Activated naive CD4-positive, alpha-beta T cell treated with anti-CD3 and anti-CD28 coated beads, Interleukin-2, amount 10 ng/mL, durations not matched to agents 7 days and 5 days (primary cell): Measurements from ENCODE around the gene KCTD17.

Source experiments
- CTCF ChIA-PET: fragments of 350-600 bp; sonication (Branson Sonifier 250); formaldehyde crosslinking; loops from one replicate; lab custom pipeline; 2021; ENCODE audit warnings: antibody characterized with exemption; lab: Charles Lee
- DNase-seq: peaks from one replicate; pipeline ENCODE4 v3.0.0-alpha.2; 2020
- H3K27ac Mint-ChIP-seq: one replicate; pipeline ENCODE4 v1.8.0; 2021; ENCODE audit warnings: mild to moderate bottlenecking, moderate library complexity, mixed read lengths
- H3K27me3 Mint-ChIP-seq: one replicate; pipeline ENCODE4 v1.8.0; 2021; ENCODE audit warnings: mild to moderate bottlenecking, mixed read lengths
- H3K36me3 Mint-ChIP-seq: one replicate; pipeline ENCODE4 v1.8.0; 2021; ENCODE audit warnings: mixed read lengths
- H3K4me1 Mint-ChIP-seq: one replicate; pipeline ENCODE4 v1.8.0; 2021; ENCODE audit warnings: mixed read lengths
- H3K4me3 Mint-ChIP-seq: one replicate; pipeline ENCODE4 v1.8.0; 2021; ENCODE audit warnings: mild to moderate bottlenecking, moderate library complexity, mixed read lengths
- H3K9me3 Mint-ChIP-seq: one replicate; pipeline ENCODE4 v1.8.0; 2021; ENCODE audit warnings: mixed read lengths

The KCTD17 gene

DNA sequence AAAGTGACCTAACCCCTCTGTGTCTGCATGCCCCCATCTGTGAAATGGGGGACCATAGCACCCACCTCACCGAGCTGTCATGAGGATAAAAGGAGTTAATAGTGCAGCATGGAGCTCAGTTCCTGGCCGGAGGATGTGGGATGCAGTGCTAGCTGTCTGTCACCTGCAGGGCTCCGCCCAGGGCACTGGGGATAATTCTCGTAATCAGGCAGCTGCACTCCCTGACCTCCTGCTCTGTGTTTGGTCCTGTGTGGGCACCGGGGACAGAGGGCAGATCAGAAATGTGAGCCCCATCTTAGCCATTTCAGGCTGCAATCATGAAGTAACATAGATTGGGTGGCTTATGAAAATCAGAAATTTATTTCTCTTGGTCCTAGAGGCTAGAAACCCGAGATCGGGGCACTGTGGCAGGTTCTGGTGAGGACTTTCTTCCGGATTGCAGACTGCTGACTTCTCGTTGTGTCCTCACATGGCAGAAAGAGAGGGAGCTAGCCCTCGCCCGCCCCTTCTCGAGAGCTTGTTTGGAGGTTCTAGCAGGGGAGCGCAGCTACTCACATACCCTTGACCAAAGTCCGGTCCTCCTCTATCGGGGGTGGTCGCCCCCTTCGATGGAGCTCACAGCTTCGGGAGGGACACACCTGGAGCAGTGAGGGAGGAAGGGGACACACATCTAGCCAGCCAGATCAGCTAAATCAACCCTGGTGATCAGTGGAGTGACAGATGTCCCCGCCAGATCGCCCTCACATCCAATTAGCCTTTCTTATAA lies 3.2 kb downstream of the KCTD17 start:
- Mint-ChIP-seq H3K36me3 (peaks cover 2% of the 10 kb centered on the region), H3K4me1 (peaks cover 20% of the 10 kb centered on the region), H3K9me3 (no peaks in the 10 kb centered on the region), H3K4me3 (no peak overlapping the region), H3K27ac (no peak overlapping the region), H3K27me3 (peaks cover 5% of the 10 kb centered on the region)
- CTCF ChIA-PET: interaction anchor here (0.7 to 1.2 kb wide), 5 partner anchors 8 to 297 kb away, joined by 3 to 4 read pairs (median 3); no protein-coding TSS in a partner anchor
- no peak for DNase-seq

DNA sequence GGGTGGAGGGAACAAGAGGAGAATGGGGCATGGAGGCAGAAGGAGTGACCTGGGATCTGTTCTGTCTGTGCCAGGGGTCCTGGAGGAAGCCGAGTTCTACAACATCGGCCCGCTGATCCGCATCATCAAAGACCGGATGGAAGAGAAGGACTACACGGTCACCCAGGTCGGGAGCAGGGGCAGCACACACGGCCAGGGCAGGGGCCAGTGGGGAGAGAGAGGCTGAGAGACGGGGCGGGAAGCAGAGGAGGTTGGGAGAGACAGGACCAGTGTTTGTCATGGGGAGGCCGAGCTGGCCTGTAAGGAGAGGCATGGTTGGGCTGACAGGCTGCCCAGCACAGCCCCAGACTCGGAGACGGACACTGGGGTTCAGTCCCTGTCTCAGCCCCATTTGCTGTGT lies 4.7 kb downstream of the KCTD17 start:
- no peak overlapping the region for H3K4me3 Mint-ChIP-seq
- H3K4me1 Mint-ChIP-seq: peaks cover 28% of the 10 kb centered on the region
- no peak for DNase-seq
- H3K36me3 Mint-ChIP-seq: peaks cover 2% of the 10 kb centered on the region
- no peaks in the 10 kb centered on the region for H3K27me3 Mint-ChIP-seq
- no peak overlapping the region for H3K27ac Mint-ChIP-seq
- CTCF ChIA-PET: interaction anchor here (1.2 kb wide), 1 partner anchor 12 kb away, joined by 3 read pairs; no protein-coding TSS in a partner anchor
- no peaks in the 10 kb centered on the region for H3K9me3 Mint-ChIP-seq

DNA sequence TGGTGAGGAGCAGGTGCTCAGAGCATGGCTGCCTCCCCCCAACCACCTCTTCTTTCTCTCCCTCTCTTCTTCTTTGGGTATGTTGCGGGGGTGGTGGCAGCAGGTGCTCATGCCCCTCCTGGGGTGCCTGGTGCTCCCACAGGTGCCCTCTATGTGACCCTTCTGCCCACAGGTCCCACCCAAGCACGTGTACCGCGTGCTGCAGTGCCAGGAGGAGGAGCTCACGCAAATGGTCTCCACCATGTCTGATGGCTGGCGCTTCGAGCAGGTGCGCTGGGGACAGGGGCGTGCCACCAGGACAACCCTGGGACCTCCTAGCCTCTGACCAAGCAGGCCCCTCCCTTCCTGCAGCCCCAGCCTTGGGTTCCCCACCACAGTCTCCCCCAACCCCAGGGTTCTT lies 5.7 kb downstream of the KCTD17 start:
- Mint-ChIP-seq H3K4me1 (peaks cover 25% of the 10 kb centered on the region), H3K36me3 (peaks cover 2% of the 10 kb centered on the region), H3K9me3 (no peaks in the 10 kb centered on the region), H3K27ac (no peak overlapping the region), H3K4me3 (no peak overlapping the region), H3K27me3 (no peaks in the 10 kb centered on the region)
- CTCF ChIA-PET: no interaction called here
- DNase-seq: no peak

DNA sequence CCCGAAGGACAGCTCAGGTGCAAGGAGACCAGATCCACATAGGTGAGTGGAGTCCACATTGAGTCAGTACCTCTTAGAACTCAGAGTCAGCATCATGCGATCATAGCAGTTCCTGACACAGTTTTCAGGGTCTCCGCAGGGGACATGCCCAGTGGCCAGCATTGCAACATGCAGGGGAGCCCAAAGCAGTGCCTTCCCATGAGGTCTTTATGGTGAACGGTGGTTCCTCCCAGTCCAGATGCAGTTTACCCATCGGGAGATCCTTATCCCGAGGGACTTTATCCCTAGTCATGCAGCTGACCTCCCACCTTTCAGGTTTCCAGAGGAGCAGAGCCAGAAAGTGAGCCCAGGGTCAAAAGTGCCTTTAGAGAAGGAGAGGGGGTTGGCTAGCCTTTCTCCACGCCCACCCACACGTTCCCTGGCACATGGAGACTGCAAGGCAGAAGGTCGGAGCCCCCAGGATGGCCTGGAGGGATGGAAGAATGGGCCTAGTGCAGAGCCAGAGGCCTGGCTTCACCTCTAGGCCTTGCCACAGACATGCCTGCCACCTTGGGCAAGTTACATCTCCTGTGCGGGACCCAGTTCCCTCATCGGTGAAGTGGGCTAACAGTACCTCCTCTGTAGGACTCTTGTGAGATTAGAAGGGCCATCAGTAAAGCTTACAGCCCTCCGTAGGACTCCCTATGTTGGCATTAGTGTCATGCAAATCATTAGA lies 6.4 kb downstream of the KCTD17 start:
- CTCF ChIA-PET: no interaction called here
- no peak for DNase-seq
- no peak overlapping the region for H3K27ac Mint-ChIP-seq
- H3K9me3 Mint-ChIP-seq: no peaks in the 10 kb centered on the region
- H3K4me1 Mint-ChIP-seq: peaks cover 18% of the 10 kb centered on the region
- H3K27me3 Mint-ChIP-seq: no peaks in the 10 kb centered on the region
- H3K4me3 Mint-ChIP-seq: no peak overlapping the region
- peaks cover 2% of the 10 kb centered on the region for H3K36me3 Mint-ChIP-seq

DNA sequence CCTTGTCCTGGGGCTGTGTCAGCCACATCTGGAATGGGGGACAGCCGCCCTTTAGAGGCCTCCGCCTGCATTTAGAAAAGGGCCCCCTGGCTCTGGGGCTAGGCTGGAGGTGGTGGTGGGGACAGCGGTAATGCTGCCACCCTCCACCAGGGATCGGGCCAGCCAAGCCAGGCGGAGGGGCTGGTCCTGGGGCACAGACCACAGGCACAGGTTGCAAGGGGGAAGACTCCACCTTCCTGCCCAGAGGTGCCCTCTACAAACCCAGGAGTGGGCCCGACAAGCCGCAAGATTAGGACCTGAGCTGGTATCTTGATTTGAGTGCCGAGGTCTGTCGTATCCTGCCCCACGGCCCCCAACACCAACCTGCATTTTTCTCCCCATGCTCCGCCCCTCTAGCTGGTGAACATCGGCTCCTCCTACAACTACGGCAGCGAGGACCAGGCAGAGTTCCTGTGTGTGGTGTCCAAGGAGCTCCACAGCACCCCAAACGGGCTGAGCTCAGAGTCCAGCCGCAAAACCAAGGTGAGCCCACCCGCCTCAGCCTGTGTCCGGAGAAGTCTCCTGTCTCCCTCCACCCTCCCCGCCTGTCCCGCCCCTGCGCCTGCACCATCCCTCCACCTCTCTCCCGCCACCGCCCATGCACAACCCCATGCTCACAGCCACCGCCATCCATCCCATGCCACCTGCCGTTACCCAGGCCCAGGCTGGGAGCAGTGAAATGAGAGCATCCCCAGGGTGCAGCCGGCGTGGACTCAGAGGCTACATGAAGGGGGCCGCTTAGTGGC lies 7.6 kb downstream of the KCTD17 start:
- H3K27ac Mint-ChIP-seq: no peak overlapping the region
- H3K9me3 Mint-ChIP-seq: no peaks in the 10 kb centered on the region
- H3K4me3 Mint-ChIP-seq: no peak overlapping the region
- H3K36me3 Mint-ChIP-seq: peaks cover 2% of the 10 kb centered on the region
- DNase-seq: no peak
- CTCF ChIA-PET: no interaction called here
- H3K4me1 Mint-ChIP-seq: peaks cover 10% of the 10 kb centered on the region
- H3K27me3 Mint-ChIP-seq: no peaks in the 10 kb centered on the region

DNA sequence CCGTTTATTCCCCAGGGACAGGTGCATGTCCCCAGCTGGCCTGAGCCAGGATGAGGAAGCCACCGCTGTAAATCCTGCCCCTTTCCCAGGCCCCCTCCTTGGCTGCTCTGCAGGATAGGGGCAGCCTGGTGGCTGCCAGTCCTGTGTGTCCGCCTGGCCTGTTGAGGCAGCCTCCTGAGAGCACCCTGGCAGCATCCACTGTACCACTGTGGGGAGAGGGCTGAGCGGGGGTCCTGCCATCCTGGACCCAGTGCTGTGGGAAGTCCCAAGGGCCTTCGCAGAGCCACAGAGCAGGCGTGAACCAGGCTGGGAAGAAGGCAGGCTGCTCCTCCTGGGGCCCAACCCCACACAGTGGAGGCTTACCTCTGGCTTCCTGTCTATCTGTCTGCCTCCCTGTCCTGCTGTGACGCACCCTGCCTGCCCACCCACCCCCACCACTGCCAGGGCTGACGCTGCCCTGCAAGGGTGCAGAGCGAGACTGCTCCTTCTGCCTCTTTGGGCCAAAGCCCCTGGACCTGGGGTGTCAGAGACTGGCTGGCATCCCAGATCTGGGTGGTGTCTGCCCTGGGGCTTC lies 8.4 kb downstream of the KCTD17 start:
- Mint-ChIP-seq H3K9me3 (no peaks in the 10 kb centered on the region), H3K4me3 (no peak overlapping the region), H3K4me1 (peaks cover 11% of the 10 kb centered on the region), H3K27me3 (no peaks in the 10 kb centered on the region), H3K27ac (no peak overlapping the region), H3K36me3 (peaks cover 2% of the 10 kb centered on the region)
- no peak for DNase-seq
- CTCF ChIA-PET: no interaction called here

DNA sequence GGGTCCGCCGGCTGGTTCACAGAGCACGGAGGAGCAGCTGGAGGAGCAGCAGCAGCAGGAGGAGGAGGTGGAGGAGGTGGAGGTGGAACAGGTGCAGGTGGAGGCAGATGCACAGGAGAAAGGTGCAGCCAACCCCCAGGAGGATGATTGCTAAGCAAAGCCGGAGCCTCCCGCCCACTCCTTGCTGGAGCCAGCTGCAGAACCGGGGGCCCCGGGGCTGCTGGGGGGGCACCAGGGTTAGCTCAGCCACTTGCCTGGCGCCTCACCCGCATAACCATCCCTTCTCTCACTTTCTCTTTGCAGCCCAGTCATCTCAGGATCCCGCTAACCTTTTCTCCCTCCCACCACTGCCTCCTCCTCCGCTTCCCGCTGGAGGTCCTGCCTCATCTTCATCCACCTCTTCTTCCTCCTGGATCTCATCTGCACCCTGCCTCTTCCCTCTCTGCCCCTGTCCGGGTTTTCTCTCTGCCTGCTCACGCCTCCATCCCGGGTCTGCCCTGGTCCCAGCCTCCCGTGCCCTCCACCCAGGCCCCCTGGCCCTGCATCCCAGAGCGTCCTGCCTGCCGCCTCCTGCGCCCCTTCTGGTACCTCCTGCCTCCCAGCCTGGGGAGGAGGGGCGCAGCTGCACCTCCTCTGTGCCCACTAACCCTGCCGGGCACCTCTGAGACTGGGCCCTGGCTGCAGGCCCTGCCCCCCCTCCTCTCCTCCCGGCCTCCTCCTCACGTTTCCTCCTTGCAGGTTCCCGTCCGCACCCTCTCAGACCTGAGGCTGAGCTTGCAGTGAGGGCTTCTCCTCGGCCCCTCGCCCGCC lies 9.5 kb downstream of the KCTD17 start:
- Mint-ChIP-seq H3K36me3 (peaks cover 2% of the 10 kb centered on the region), H3K4me3 (no peak overlapping the region), H3K4me1 (peaks cover 11% of the 10 kb centered on the region), H3K27me3 (no peaks in the 10 kb centered on the region), H3K27ac (no peak overlapping the region), H3K9me3 (no peaks in the 10 kb centered on the region)
- CTCF ChIA-PET: interaction anchor here (1.6 kb wide), 1 partner anchor 15 kb away, joined by 3 read pairs; no protein-coding TSS in a partner anchor
- DNase-seq: peak; percentile 37

DNA sequence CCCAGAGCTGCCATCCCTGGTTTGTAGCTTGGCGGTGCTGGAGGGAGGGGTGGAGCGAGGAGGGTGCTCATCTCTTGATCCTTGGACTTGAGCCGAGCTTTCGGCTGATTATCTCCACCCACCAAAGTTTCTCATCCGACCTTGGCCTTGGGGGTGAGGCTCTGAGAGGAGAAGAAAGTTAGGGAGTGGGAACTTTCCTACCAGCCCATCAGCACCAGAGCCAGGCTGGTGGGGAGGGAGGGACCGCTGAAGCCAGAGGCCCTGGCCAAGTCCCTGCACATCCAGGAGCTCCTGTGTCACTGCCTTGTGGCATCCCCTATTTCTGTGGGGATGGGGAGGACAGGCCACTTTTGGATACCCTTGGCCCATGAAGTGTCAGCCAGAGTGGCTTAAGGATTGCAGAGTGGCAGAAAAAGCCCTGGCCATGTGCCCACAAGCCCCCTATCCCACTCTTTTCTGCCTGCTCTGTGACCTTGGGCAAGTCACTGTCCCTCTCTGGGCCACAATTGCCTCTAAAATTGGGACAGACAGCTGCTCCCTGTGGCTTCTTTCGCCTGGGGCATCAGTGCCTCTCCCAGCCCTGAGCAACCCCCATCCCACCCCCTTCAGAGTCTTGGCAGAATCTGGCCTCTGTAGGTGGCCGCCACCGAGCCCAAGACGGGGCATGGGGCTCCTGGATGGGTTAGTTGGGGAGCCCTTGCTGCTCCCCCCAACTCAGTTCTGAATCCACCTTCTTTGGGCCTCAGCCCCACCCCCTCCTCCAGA lies 10.3 kb downstream of the KCTD17 start:
- Mint-ChIP-seq H3K4me1 (peaks cover 11% of the 10 kb centered on the region), H3K36me3 (peaks cover 2% of the 10 kb centered on the region), H3K9me3 (no peaks in the 10 kb centered on the region), H3K27ac (no peak overlapping the region), H3K4me3 (no peak overlapping the region), H3K27me3 (peaks cover 6% of the 10 kb centered on the region)
- CTCF ChIA-PET: interaction anchor here (1.6 kb wide), 1 partner anchor 14 kb away, joined by 3 read pairs; no protein-coding TSS in a partner anchor
- no peak for DNase-seq

DNA sequence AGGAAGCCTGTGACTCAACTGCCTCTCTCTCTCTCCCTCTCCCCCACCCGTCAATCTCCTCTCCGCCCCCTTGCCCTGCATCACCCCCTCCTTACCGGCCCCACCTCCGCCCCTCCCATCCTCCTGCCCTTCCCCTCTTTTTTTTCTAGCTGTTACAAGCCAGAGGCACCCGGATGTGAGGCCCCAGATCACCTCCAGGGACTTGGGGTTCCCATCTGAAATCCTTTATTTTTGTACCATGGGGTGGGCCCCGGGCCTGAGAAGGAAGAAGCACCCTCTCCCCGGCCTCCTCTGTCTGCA lies 10.8 kb downstream of the KCTD17 start:
- Mint-ChIP-seq H3K27ac (no peak overlapping the region), H3K9me3 (no peaks in the 10 kb centered on the region), H3K27me3 (peaks cover 6% of the 10 kb centered on the region), H3K4me3 (no peak overlapping the region), H3K4me1 (peaks cover 11% of the 10 kb centered on the region), H3K36me3 (no peaks in the 10 kb centered on the region)
- DNase-seq: no peak
- CTCF ChIA-PET: no interaction called here

DNA sequence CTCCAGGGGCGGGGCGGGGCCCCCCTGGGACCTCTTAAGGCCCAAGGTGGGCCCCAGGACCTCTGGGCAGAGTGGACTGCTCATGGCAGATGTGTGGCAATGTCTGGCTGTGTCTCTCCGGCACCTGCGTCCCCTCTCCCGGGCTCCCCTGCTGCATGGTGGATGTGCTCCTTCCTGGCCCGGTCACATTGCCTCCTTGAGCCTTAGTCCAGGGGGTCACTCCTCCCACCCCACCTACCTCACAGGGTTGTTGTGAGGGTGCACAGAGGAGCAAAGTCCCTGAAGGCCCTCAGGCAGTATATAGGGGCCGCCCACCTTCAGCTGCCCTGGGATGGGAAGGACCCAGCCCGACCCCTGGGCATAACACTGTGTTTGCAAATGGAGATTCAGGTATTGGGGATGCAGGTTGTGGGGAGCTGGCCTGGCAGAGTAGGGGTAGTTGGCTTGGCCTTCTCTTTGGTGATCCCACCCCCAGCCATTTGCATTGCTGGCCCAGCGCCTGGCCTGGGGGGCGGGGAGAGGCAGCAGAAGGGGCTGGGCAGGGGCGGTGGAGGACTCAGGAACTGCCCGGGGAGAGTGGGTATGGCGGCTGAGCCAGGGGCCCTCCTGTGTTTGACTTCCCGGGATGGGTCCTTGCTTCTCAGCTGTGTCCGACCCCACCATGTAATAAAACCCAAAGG lies 11.3 kb downstream of the KCTD17 start:
- Mint-ChIP-seq H3K27me3 (peaks cover 6% of the 10 kb centered on the region), H3K27ac (no peak overlapping the region), H3K4me1 (peaks cover 11% of the 10 kb centered on the region), H3K4me3 (no peak overlapping the region), H3K9me3 (no peaks in the 10 kb centered on the region), H3K36me3 (no peaks in the 10 kb centered on the region)
- no peak for DNase-seq
- CTCF ChIA-PET: no interaction called here

DNA sequence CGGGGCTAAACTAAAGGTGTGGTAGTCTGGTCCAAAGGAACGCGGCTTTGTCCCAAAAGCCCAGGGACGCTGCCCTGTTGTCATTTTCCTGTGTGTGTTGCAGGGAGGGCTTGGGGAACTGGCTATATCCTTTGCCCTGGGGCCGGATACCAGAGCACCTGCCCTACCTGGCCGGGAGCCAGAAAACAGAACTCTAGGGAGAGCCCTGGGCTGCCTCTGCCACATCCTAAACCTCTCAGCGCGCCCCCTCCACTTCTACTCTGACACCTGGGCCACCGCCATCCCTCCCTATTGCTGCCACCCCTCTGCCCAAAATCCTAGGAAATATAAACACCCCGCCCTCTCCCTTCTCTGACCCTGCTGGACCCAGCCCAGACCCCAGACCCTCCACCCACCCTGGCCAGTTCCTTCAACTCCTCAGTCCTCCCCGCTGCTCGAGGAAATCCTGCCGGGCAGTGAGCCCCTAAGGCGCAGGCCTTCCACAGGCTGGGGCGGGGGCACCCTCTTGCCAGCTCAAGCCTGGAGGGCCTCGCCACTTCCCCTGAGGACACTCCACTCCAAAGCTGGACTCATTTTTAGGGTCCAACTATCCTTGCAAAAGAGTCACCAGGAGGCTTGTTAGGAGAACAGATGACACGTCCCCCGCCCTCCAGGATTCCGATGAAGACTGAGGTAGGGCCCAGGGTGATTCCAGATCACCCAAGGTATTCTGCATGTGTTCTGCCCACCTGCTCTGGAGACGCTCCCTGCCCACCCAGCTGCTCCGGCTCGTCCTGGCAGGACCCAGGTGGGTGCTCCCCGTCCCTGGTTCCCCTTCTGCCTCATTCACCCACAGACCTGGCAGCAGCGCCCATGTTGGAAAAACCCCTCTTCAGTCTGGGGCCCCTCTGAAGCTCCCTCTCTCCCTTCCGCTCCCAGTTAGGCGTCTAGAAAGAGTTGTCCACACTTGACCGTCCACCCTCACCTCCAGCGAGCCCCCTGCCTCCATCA lies 12.2 kb downstream of the KCTD17 start:
- Mint-ChIP-seq H3K36me3 (no peaks in the 10 kb centered on the region), H3K4me3 (no peak overlapping the region), H3K27ac (no peak overlapping the region), H3K9me3 (no peaks in the 10 kb centered on the region), H3K4me1 (peaks cover 11% of the 10 kb centered on the region), H3K27me3 (peaks cover 6% of the 10 kb centered on the region)
- CTCF ChIA-PET: no interaction called here
- DNase-seq: no peak

DNA sequence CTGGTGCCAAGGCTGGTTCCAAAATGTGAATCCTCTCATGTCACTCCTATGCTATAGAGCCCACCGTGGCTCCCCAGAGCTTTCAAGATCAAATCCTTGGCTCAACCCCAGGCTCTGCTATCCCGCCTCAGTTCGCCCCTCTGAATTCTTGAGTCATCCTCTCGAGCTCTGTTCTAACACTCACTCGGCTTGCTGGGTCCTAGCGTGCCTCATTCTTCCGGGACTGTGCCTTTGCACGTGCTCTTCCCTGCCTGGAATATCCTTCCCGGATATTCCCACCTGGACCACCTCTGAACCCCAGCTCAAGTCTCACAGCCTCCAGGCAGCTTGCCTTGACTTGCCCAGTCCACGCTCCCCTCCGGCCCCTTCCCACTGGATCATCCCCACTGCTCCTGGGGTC lies 13.0 kb downstream of the KCTD17 start:
- Mint-ChIP-seq H3K4me1 (peaks cover 11% of the 10 kb centered on the region), H3K9me3 (no peaks in the 10 kb centered on the region), H3K27me3 (peaks cover 6% of the 10 kb centered on the region), H3K27ac (no peak overlapping the region), H3K36me3 (no peaks in the 10 kb centered on the region), H3K4me3 (no peak overlapping the region)
- CTCF ChIA-PET: no interaction called here
- DNase-seq: no peak
